Ovary (tissue), 3 donors: ENCODE measurements around the gene NPC2.

ENCODE experiments used
- CTCF ChIP-seq, 3 donors: fragments of 450-650 bp in 2 of 3; fragments of 200-600 bp in 1 of 3; IDR thresholded peaks; one replicate each; pipeline versions ENCODE4 v1.5.1 to v1.8.0; 2016 to 2022; ENCODE audit warnings: antibody characterized with exemption in 3 of 3, mild to moderate bottlenecking in 1 of 3
- POLR2A ChIP-seq: fragments of 450-650 bp; IDR thresholded peaks from one replicate; pipeline ENCODE4 v1.6.1; 2017; ENCODE audit warnings: antibody characterized with exemption, mild to moderate bottlenecking, moderate library complexity
- donor health status: DM: no; HTN: no; CAD: no.

- TF ChIP-seq POLR2A (no peak), CTCF (IDR thresholded peaks at IDR 0.05) (no peak)
Measured at GRCh38 chr14:74483321-74483720, 9.8 kb downstream of the NPC2 start.
